Measurements from ENCODE around the gene PRCC.
"Not testable (repeated sequence)": the region's sequence is repeated elsewhere in the genome, so short reads cannot be mapped to it uniquely, and the experiment has no call there.

Gene PRCC

GRCh38 chr1:156756355-156756754 is 11.0 kb upstream of the PRCC start:
- in situ Hi-C loops (cut with MboI; ENCODE audit: low pct_unique_long_range_greater_than_20kb, low sequenced_read_pairs): no loop called here
- no peak for DNase-seq

DNA sequence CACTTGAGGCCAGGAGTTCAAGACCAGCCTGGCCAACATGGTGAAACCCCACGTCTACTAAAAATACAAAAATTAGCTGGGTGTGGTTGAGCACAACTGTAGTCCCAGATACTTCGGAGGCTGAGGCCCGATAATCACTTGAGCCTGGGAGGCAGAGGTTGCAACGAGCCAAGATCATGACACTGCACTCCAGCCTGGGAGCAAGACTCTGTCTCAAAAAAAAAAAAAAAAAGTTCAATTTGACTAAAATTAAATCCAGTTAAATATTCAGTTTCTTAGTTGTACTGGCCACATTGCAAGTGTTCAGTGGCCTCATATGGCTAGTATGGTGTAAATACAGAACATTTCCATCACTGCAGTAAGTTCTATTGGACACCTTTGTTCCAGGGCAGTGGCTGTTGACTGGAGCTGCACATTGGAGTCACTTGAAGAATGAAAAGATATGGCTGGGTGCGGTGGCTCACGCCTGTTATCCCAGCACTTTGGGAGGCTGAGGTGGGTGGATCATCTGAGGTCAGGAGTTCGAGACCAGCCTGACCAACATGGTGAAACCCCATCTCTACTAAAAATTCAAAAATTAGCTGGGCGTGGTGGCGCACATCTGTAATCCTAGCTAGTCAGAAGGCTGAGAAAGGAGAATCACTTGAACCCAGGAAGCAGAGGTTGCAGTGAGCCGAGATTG is 9.6 kb upstream of the PRCC start:
- in situ Hi-C loops (cut with MboI; ENCODE audit: low pct_unique_long_range_greater_than_20kb, low sequenced_read_pairs); DNase-seq: not testable (repeated sequence)

DNA sequence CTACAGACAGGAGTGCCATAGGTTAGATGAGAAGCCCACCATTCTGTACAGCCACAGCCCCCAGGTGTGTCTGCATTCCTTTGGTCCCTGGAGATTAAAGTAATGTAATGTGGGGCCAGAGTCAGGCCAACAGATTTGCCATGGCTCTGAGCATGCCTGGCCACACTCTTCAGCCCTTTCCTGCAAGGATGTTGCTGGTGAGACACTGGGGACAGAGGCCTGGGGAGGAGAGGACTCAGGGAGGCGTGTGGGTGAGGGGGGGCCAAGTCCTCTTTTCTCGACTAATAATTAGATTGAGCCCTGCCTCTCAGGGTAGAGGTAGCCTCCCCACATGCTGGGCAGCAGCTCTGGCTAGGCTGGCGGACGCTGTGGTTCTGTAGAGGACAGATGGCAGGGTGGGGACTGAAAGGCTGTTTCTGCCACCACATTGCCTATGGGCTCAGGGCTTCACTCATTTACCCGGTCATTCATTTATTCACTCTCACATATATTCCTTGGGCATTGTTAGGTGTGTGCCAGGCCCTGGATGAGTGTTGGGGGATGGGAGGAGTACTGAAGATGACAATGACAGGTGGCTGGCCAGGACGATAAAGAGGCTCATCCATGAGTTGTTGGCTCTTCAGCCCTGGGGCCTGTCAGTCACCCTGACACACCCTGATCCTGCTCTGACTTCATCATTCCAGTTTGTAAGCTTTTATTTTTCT is 7.1 kb upstream of the PRCC start:
- DNase-seq: no peak

DNA sequence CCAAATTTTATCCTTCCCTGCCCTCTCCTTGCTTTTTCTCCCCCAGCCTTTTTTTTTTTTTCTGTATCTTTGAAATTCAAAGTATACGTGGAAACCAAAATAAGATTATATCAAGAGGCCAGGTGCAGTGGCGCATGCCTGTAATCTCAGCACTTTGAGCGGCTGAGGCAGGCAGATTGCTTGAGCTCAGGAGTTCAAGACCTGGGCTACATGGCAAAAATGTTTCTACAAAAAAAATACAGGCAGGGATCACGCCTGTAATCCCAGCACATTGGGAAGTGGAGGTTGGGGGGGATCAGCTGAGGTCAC is 6.6 kb upstream of the PRCC start:
- no peak for DNase-seq
- in situ Hi-C loops (cut with MboI; ENCODE audit: low pct_unique_long_range_greater_than_20kb, low sequenced_read_pairs): no loop called here

More for the DNA sequence above, 7.1 kb upstream of the PRCC start:
- in situ Hi-C loops (cut with MboI; ENCODE audit: low pct_unique_long_range_greater_than_20kb, low sequenced_read_pairs): no loop called here

- in situ Hi-C loops (cut with MboI; ENCODE audit: low pct_unique_long_range_greater_than_20kb, low sequenced_read_pairs); DNase-seq: not testable (repeated sequence)
Measured at GRCh38 chr1:156765136-156765535, 2.2 kb upstream of the PRCC start.

- in situ Hi-C loops (cut with MboI; ENCODE audit: low pct_unique_long_range_greater_than_20kb, low sequenced_read_pairs): no loop called here
- DNase-seq: no peak
Measured at GRCh38 chr1:156765666-156766065, 1.7 kb upstream of the PRCC start.

- in situ Hi-C loops (cut with MboI; ENCODE audit: low pct_unique_long_range_greater_than_20kb, low sequenced_read_pairs): no loop called here
- no peak for DNase-seq
Measured at GRCh38 chr1:156766298-156767100, 836 bp upstream of the PRCC start.

DNA sequence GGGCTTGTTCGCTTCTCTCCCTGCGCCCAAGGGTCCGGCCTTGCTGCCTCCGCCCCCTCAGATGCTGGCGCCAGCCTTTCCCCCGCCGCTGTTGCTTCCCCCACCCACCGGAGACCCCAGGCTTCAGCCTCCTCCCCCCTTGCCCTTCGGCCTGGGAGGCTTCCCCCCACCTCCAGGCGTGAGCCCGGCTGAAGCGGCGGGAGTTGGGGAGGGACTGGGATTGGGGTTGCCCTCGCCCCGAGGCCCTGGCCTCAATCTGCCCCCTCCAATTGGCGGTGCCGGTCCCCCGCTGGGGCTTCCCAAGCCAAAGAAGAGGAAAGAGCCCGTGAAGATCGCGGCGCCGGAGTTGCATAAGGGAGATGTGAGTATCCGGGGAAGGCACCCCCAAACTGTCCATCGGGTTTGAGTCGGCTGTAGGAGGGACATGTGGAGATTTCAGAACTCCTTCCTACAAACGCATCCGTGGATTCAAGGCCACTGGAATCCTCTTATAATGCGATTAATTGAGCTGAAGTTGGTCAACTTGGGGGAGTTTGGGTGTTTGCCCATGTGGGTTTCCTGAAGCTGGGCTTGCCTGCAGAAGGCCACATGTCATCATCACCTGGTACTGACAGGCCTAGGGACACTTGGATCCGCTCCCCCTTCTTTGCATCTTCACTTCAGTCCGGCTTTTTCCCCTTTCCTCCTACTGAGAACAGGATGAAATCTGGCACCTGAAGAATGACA is 707 bp downstream of the PRCC start:
- DNase-seq: peak; percentile 36
- in situ Hi-C loops (cut with MboI; ENCODE audit: low pct_unique_long_range_greater_than_20kb, low sequenced_read_pairs): no loop called here

GRCh38 chr1:156768610-156769295 is 1.4 kb downstream of the PRCC start:
- in situ Hi-C loops (cut with MboI; ENCODE audit: low pct_unique_long_range_greater_than_20kb, low sequenced_read_pairs): no loop called here
- no peak for DNase-seq

DNA sequence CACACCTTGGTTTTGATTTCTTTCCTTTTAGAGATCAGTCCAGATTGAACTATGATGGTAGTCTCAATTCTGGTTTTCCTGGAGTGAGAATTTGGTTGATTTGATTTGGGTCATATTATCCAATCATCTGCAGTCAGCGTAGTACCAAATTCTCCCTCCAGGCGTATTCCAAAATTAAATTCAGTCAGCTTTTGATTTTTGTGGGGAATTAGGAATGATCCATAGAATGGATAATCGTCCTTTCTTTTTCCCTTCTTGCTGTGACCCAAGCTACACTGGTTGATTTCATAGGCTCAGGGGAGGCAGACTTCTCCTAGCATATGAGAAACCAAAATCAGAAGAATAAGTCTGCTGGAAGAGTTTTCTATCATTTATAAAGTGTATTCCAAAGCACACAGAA is 4.9 kb downstream of the PRCC start:
- in situ Hi-C loops (cut with MboI; ENCODE audit: low pct_unique_long_range_greater_than_20kb, low sequenced_read_pairs): no loop called here

GRCh38 chr1:156772728-156773497 is 5.6 kb downstream of the PRCC start:
- DNase-seq: no peak
- in situ Hi-C loops (cut with MboI; ENCODE audit: low pct_unique_long_range_greater_than_20kb, low sequenced_read_pairs): no loop called here

More for the DNA sequence above, 4.9 kb downstream of the PRCC start:
- no peak for DNase-seq

DNA sequence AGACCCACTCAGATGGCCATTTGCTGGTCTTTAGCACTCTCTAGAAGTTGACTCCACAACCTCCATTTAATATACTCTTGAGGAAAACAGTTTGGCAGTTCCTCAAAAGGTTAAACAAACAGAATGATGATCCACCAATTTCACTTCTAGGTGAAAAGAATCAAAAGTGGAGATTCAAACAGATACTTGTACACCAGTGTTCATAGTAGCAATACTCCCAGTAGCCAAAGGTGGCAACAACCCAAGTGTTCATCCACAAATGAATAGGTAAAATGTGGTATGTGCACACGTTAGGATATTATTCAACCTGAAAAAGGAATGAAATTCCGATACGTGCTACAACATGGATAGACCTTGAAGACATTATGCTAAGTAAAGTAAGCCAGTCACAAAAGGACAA is 6.3 kb downstream of the PRCC start:
- no peak for DNase-seq
- in situ Hi-C loops (cut with MboI; ENCODE audit: low pct_unique_long_range_greater_than_20kb, low sequenced_read_pairs): no loop called here

DNA sequence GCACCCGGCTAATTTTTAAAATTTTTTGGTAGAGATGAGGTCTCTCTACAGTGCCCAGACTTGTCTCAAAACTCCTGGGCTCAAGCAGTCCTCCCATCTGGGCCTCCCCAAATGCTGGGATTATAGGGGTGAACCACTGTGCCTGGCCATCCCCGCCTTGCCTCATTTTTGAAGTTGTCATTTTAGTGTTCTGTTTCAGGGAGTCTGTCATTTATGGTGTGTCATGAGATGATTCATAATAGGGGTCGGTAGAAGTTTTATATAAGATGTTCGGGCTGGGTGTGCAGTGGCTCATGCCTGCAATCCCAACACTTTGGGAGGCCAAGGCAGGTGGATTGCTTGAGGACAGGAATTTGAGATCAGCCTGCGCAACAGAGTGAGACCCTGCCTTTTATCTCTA is 8.5 kb downstream of the PRCC start:
- in situ Hi-C loops (cut with MboI; ENCODE audit: low pct_unique_long_range_greater_than_20kb, low sequenced_read_pairs): no loop called here
- DNase-seq: no peak

DNA sequence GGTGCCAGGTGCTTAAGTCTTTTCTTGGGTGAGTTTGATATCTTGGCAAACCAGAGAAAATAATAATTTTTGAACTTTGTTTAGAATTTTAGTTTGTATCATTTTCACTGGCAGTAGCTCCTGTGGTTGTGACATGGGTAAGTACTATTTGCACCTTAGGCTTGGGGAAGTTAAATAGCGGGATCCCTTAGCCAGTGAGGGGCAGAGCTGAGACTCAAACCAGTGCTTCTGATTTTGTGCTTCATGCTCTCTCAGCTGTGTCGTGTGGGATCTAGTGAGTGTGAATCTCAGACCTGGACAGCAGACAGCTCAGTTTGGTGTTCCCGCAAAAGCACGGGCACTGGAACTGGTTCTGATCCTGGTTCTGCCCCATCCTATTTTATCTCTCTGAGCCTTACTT is 9.6 kb downstream of the PRCC start:
- in situ Hi-C loops (cut with MboI; ENCODE audit: low pct_unique_long_range_greater_than_20kb, low sequenced_read_pairs): no loop called here
- no peak for DNase-seq

GRCh38 chr1:156777573-156777972 is 10.2 kb downstream of the PRCC start:
- in situ Hi-C loops (cut with MboI; ENCODE audit: low pct_unique_long_range_greater_than_20kb, low sequenced_read_pairs): no loop called here
- DNase-seq: no peak

DNA sequence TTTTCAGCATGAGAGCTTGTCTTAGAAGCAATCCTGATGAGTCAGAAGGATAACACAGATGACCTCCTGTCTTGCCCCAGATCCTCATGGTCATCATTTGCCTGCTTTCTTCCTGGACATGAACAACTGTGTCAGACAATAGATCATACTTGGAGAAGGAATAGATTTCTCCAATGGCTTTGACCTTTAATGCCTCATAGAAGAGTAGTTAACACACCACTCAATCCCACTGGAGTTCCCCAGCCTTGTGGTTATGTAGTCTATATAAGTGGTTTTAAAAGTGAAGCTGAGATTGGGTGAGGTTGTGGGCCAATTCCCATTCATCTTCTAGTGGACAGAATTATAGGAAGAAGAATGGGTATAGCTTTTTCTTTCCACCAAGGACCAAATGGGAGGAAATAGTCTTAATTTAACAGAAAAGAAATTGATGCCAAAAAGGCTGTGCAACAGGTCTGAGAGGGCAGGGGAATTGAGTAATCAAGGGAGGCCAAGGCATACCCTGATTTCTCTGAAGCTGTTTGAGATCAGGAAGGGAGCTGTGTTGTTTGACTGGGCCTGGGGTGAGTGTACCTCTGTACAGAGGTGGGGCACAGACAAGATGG is 14.4 kb downstream of the PRCC start:
- no peak for DNase-seq

GRCh38 chr1:156785458-156785857 is 18.1 kb downstream of the PRCC start:
- in situ Hi-C loops (cut with MboI; ENCODE audit: low pct_unique_long_range_greater_than_20kb, low sequenced_read_pairs): no loop called here
- no peak for DNase-seq

More for the DNA sequence above, 14.4 kb downstream of the PRCC start:
- in situ Hi-C loops (cut with MboI; ENCODE audit: low pct_unique_long_range_greater_than_20kb, low sequenced_read_pairs): no loop called here

DNA sequence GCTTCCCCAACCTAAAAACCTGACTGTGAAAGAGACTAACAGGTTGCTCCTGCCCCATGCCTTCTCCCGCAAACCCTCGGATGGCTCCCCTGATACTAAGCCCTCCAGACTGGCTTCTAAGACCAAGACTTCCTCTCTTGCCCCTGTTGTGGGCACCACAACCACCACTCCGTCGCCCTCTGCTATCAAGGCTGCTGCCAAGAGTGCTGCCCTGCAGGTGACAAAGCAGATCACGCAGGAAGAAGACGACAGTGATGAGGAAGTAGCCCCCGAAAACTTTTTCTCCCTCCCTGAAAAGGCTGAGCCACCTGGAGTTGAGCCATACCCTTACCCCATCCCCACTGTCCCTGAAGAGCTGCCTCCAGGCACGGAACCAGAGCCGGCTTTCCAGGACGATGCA is 19.3 kb downstream of the PRCC start:
- DNase-seq: no peak
- in situ Hi-C loops (cut with MboI; ENCODE audit: low pct_unique_long_range_greater_than_20kb, low sequenced_read_pairs): no loop called here

Data from KBM-7 (cell line).